ENCODE measurements around the gene MBD3L2.
"Not testable (repeated sequence)": the region's sequence is repeated elsewhere in the genome, so short reads cannot be mapped to it uniquely, and the experiment has no call there.

The MBD3L2 gene

DNA sequence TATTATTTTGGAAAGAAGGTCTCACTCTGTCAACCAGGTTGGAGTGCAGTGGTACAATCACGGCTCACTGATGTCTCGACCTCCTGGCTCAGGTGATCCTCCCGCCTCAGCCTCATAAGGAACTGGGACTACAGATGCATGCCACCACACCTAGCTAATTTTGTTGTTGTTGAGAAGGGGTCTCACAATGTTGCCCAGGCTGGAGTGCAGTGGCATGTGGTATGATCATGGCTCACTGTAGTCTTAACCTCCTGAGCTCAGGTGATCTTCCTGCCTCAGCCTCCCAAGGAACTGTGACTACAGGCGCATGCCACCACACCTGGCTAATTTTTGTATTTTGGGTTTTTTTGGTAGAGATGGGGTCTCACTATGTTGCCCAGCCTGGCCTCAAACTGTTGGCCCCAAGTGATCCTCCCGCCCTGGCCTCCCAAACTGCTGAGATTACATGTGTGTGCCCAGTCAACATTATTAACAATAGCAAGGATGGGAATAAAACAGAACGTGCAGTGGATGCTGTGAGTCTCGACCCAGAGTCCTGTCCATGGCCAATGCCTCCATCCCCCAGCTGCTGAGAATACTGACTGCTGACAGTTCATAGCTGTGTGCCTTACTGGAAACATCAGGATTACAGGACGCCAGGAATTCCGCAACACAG lies 14.8 kb downstream of the MBD3L2 start:
- no peak overlapping the region for H3K27ac ChIP-seq (ENCODE audit: low read depth, low read length)
- no peak overlapping the region for H3K9ac ChIP-seq (ENCODE audit: low read length)
- no peaks in the 10 kb centered on the region for H3K4me1 ChIP-seq (ENCODE audit: insufficient read depth, low read length)
- no peaks in the 10 kb centered on the region for H3K9me3 ChIP-seq (ENCODE audit: low read length)
- no peaks in the 10 kb centered on the region for H3K27me3 ChIP-seq (ENCODE audit: control insufficient read depth in 1 of 2, insufficient read depth in 2 of 2, low read length in 2 of 2)
- H3K4me3 ChIP-seq (ENCODE audit: low read depth in 1 of 2, low read length in 2 of 2) = no peak overlapping the region
- H3K36me3 ChIP-seq (ENCODE audit: insufficient read depth, low read length) = no peaks in the 10 kb centered on the region

DNA sequence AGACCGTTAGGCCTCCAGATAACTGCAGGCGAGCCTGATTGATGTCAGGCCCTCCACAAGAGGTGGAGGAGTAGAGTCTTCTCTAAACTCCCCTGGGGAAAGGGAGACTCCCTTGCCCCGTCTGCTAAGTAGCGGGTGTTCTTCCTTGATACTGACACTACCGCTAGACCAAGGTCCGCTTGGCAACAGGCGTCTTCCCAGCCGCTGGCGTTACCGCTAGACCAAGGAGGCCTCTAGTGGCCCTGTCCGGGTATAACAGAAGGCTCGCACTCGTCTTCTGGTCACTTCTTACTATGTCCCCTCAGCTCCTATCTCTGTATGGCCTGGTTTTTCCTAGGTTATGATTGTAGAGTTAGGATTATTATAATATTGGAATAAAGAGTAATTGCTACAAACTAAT lies 18.0 kb downstream of the MBD3L2 start:
- not testable (repeated sequence) for H3K4me3 ChIP-seq (ENCODE audit: low read depth in 1 of 2, low read length in 2 of 2); H3K27me3 ChIP-seq (ENCODE audit: control insufficient read depth in 1 of 2, insufficient read depth in 2 of 2, low read length in 2 of 2); H3K27ac ChIP-seq (ENCODE audit: low read depth, low read length); H3K36me3 ChIP-seq (ENCODE audit: insufficient read depth, low read length); H3K9ac ChIP-seq (ENCODE audit: low read length); H3K9me3 ChIP-seq (ENCODE audit: low read length)
- peaks cover 10% of the 10 kb centered on the region for H3K4me1 ChIP-seq (ENCODE audit: insufficient read depth, low read length)

DNA sequence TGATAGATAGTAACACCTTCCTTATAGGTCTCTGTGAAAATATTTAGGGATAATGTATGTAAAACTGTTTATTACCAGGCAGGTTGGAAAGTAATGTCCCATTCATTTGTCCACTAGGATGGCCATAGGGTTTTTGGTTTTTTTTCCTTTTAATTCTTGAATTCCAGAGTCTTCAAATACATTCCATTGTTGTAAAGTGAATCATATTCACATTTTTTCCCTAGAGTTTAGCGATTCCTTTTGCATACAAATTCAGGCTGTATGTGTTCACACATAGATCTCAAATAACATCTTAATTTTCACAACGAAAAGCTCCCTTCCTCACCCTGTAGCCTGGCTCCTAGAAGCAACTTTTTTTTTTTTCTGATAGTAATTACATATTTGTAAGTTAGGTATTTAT lies 18.6 kb downstream of the MBD3L2 start:
- H3K9me3 ChIP-seq (ENCODE audit: low read length) = no peaks in the 10 kb centered on the region
- H3K9ac ChIP-seq (ENCODE audit: low read length) = no peak overlapping the region
- no peaks in the 10 kb centered on the region for H3K27me3 ChIP-seq (ENCODE audit: control insufficient read depth in 1 of 2, insufficient read depth in 2 of 2, low read length in 2 of 2)
- H3K4me3 ChIP-seq (ENCODE audit: low read depth in 1 of 2, low read length in 2 of 2) = no peak overlapping the region
- H3K4me1 ChIP-seq (ENCODE audit: insufficient read depth, low read length) = peaks cover 10% of the 10 kb centered on the region
- no peak overlapping the region for H3K27ac ChIP-seq (ENCODE audit: low read depth, low read length)
- H3K36me3 ChIP-seq (ENCODE audit: insufficient read depth, low read length) = peaks cover 10% of the 10 kb centered on the region

DNA sequence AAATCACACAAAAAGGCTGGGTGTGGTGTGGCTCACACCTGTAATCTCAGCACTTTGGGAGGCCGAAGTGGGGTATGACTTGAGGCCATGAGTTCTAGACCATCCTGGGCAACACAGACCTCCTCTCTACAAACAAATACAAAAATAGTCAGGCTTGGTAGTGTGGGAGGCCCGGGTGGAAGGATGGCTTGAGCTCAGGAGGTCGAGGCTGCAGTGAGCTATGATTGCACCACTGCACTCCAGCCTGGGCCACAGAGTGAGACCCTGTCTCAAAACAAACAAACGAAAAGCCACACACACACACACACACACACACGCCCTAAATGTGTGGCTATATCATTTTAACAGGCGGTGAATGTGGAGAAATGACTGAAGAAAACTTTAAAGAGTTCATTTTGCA lies 19.5 kb downstream of the MBD3L2 start:
- Histone ChIP-seq H3K4me3 (ENCODE audit: low read depth in 1 of 2, low read length in 2 of 2) (no peak overlapping the region), H3K27ac (ENCODE audit: low read depth, low read length) (no peak overlapping the region), H3K4me1 (ENCODE audit: insufficient read depth, low read length) (peaks cover 10% of the 10 kb centered on the region), H3K27me3 (ENCODE audit: control insufficient read depth in 1 of 2, insufficient read depth in 2 of 2, low read length in 2 of 2) (no peaks in the 10 kb centered on the region), H3K9ac (ENCODE audit: low read length) (no peak overlapping the region), H3K36me3 (ENCODE audit: insufficient read depth, low read length) (peaks cover 17% of the 10 kb centered on the region), H3K9me3 (ENCODE audit: low read length) (no peaks in the 10 kb centered on the region)

DNA sequence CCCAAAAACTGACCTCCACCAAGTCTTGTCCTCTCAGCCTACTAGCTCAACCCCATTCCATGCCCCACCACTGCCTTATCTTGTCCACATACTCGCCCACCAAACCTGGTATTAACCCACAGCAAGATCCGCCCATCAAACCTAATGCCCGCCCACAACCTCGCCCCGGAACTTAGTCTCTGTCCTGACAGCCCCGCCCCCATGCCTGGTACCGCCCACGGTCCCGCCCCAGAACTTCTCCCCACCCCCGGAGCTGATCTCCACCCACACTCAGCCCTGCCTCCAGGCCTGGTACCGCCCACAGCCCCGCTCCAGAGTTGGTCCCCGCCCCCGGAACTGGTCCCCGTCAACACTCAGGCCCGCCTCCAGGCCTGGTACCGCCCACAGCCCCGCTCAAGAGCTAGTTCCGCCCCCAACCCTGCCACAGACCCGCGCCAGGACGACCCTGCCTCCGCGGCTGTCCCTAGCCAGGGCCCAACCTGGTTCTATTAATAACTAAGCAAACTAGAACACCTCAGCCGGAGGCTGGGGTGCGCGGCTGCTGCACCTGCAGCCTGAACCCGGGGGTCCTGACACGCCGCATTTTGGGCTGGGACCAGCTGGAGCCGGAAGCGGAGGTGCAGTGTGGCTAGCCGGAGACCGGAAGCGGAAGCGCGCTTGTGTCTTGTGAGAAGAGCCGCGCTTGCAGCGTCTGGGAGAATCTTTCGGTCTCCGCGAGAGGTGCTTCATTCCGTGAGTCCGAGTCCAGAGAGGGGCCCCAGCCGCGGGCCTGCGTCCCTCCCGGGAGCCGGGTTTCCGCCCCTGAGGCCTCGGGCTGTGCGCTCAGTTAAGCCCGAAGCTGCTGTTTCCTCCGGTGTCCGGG lies 20.2 kb downstream of the MBD3L2 start, which contains the start of gene ZNF557:
Gene ZNF557, plus strand, starts transcription at position 662 of the 862 bp plus-strand sequence. CDS start 5,372 bp downstream, outside the sequence.
- peaks cover 10% of the 10 kb centered on the region for H3K4me1 ChIP-seq (ENCODE audit: insufficient read depth, low read length)
- H3K9ac ChIP-seq (ENCODE audit: low read length) = peak within 1 kb of the TSS; percentile 81
- peaks cover 24% of the 10 kb centered on the region for H3K36me3 ChIP-seq (ENCODE audit: insufficient read depth, low read length)
- peak within 1 kb of the TSS; percentile 98 for H3K4me3 ChIP-seq (ENCODE audit: low read depth in 1 of 2, low read length in 2 of 2)
- no peaks in the 10 kb centered on the region for H3K27me3 ChIP-seq (ENCODE audit: control insufficient read depth in 1 of 2, insufficient read depth in 2 of 2, low read length in 2 of 2)
- H3K27ac ChIP-seq (ENCODE audit: low read depth, low read length) = peak within 1 kb of the TSS; percentile 93
- H3K9me3 ChIP-seq (ENCODE audit: low read length) = no peaks in the 10 kb centered on the region

DNA sequence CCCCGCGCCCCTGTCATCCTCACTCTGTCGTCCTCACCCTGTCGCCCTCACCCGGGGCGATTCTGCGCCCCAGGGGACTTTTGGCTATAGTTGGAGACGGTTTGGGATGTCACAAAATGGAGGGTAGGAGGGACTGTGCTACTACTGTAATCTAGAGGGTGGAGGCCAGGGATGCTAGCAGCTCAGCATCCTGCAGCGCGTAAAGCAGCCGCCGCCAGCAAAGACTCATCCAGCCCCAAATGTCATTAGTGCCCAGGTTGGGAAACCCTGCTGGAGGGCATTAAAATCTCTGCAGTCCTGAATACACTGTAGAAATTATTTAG lies 20.7 kb downstream of the MBD3L2 start:
- peak overlapping the region; percentile 81 for H3K9ac ChIP-seq (ENCODE audit: low read length)
- H3K36me3 ChIP-seq (ENCODE audit: insufficient read depth, low read length) = peaks cover 30% of the 10 kb centered on the region
- peak overlapping the region; percentile 93 for H3K27ac ChIP-seq (ENCODE audit: low read depth, low read length)
- H3K27me3 ChIP-seq (ENCODE audit: control insufficient read depth in 1 of 2, insufficient read depth in 2 of 2, low read length in 2 of 2) = no peaks in the 10 kb centered on the region
- peaks cover 10% of the 10 kb centered on the region for H3K4me1 ChIP-seq (ENCODE audit: insufficient read depth, low read length)
- H3K4me3 ChIP-seq (ENCODE audit: low read depth in 1 of 2, low read length in 2 of 2) = peak overlapping the region; percentile 98
- H3K9me3 ChIP-seq (ENCODE audit: low read length) = no peaks in the 10 kb centered on the region

DNA sequence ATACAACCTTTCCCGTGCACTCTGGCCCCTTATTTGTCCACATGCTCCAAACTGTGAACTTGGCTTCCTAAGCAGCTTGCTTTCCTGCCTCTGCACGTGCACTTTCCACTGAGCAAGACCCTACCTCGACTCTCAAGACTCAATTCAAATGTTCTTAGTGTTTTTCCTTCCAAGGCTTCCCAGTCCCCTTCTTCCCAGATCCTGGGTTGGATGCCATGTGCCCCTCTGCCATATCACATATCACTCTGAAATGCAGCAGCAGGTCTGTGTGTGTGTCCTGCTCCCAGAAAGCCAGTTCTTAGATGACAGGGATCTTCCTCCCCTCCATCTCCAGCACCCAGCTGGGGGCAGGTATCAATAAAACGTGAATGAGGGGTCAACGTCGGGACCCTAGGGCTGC lies 23.4 kb downstream of the MBD3L2 start:
- Histone ChIP-seq H3K27me3 (ENCODE audit: control insufficient read depth in 1 of 2, insufficient read depth in 2 of 2, low read length in 2 of 2) (no peaks in the 10 kb centered on the region), H3K9me3 (ENCODE audit: low read length) (peaks cover 19% of the 10 kb centered on the region), H3K27ac (ENCODE audit: low read depth, low read length) (no peak overlapping the region), H3K4me3 (ENCODE audit: low read depth in 1 of 2, low read length in 2 of 2) (no peak overlapping the region), H3K36me3 (ENCODE audit: insufficient read depth, low read length) (peaks cover 57% of the 10 kb centered on the region), H3K9ac (ENCODE audit: low read length) (no peak overlapping the region), H3K4me1 (ENCODE audit: insufficient read depth, low read length) (peaks cover 10% of the 10 kb centered on the region)

DNA sequence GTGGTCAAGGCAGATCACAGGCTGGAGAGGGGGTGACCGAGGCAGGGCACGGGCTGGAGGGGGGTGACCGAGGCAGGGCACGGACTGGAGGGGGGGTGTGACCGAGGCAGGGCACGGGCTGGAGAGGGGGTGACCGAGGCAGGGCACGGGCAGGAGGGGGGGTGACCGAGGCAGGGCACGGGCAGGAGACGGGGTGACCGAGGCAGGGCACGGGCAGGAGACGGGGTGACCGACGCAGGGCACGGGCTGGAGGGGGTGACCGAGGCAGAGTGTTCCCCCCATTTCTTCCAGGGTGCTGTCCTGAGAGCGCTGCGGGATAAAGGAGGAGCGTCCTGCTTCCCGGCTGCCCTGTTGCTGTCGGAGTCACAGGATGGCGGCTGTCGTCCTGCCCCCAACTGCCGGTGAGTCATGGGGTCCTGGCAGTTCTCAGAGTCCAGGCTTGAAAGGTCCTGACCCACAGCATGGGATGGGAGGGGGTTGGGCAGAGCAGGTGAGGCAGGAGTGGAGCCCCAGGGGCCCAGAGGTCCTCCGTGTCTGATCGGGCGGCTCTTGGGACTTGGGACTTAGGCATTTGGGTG lies 25.7 kb downstream of the MBD3L2 start:
- no peak overlapping the region for H3K9ac ChIP-seq (ENCODE audit: low read length)
- no peak overlapping the region for H3K27ac ChIP-seq (ENCODE audit: low read depth, low read length)
- peaks cover 75% of the 10 kb centered on the region for H3K36me3 ChIP-seq (ENCODE audit: insufficient read depth, low read length)
- no peak overlapping the region for H3K4me3 ChIP-seq (ENCODE audit: low read depth in 1 of 2, low read length in 2 of 2)
- H3K4me1 ChIP-seq (ENCODE audit: insufficient read depth, low read length) = peaks cover 10% of the 10 kb centered on the region
- H3K9me3 ChIP-seq (ENCODE audit: low read length) = peaks cover 37% of the 10 kb centered on the region
- no peaks in the 10 kb centered on the region for H3K27me3 ChIP-seq (ENCODE audit: control insufficient read depth in 1 of 2, insufficient read depth in 2 of 2, low read length in 2 of 2)

DNA sequence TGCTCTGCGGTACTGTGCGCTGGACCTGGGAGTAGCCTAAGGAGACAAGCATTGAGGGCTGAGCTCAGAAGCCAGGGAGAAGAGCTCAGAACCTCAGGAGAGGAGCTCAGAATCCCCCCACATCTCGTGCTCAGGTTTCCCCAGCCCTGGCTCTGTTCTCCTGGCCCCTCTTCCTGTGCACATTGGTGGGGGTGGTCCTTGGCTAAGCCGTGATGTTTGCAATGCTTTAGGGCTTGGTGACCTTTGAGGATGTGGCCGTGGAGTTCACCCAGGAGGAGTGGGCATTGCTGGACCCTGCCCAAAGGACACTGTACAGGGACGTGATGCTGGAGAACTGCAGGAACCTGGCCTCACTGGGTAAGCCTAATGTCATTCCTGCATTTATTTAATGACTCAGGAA lies 27.0 kb downstream of the MBD3L2 start:
- Histone ChIP-seq H3K36me3 (ENCODE audit: insufficient read depth, low read length) (peaks cover 87% of the 10 kb centered on the region), H3K4me3 (ENCODE audit: low read depth in 1 of 2, low read length in 2 of 2) (no peak overlapping the region), H3K9ac (ENCODE audit: low read length) (no peak overlapping the region)

DNA sequence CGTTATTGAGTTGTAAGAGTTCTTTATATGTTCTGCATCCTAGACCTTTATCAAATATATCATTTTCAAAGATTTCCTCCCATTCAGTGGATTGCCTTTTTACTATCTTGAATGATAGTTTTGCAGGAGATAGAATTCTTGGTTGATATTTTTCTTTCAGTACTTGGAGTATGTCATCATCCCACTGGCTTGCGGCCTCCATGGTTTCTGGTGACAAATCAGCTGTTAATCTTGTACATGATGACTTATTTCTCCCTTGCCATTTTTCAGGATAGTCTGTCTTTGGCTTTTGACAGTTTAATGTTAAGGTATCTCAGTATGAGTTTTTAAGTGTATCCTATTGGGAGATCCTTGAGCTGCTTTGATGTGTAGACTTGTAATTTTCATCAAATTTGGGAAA lies 28.9 kb downstream of the MBD3L2 start:
- H3K9me3 ChIP-seq (ENCODE audit: low read length) = peaks cover 69% of the 10 kb centered on the region
- no peaks in the 10 kb centered on the region for H3K4me1 ChIP-seq (ENCODE audit: insufficient read depth, low read length)
- no peak overlapping the region for H3K9ac ChIP-seq (ENCODE audit: low read length)
- peaks cover 95% of the 10 kb centered on the region for H3K36me3 ChIP-seq (ENCODE audit: insufficient read depth, low read length)
- H3K27ac ChIP-seq (ENCODE audit: low read depth, low read length) = no peak overlapping the region
- H3K4me3 ChIP-seq (ENCODE audit: low read depth in 1 of 2, low read length in 2 of 2) = no peak overlapping the region
- H3K27me3 ChIP-seq (ENCODE audit: control insufficient read depth in 1 of 2, insufficient read depth in 2 of 2, low read length in 2 of 2) = no peaks in the 10 kb centered on the region

More for the DNA sequence above, 27.0 kb downstream of the MBD3L2 start:
- no peaks in the 10 kb centered on the region for H3K27me3 ChIP-seq (ENCODE audit: control insufficient read depth in 1 of 2, insufficient read depth in 2 of 2, low read length in 2 of 2)
- peaks cover 50% of the 10 kb centered on the region for H3K9me3 ChIP-seq (ENCODE audit: low read length)
- H3K4me1 ChIP-seq (ENCODE audit: insufficient read depth, low read length) = no peaks in the 10 kb centered on the region
- H3K27ac ChIP-seq (ENCODE audit: low read depth, low read length) = no peak overlapping the region

DNA sequence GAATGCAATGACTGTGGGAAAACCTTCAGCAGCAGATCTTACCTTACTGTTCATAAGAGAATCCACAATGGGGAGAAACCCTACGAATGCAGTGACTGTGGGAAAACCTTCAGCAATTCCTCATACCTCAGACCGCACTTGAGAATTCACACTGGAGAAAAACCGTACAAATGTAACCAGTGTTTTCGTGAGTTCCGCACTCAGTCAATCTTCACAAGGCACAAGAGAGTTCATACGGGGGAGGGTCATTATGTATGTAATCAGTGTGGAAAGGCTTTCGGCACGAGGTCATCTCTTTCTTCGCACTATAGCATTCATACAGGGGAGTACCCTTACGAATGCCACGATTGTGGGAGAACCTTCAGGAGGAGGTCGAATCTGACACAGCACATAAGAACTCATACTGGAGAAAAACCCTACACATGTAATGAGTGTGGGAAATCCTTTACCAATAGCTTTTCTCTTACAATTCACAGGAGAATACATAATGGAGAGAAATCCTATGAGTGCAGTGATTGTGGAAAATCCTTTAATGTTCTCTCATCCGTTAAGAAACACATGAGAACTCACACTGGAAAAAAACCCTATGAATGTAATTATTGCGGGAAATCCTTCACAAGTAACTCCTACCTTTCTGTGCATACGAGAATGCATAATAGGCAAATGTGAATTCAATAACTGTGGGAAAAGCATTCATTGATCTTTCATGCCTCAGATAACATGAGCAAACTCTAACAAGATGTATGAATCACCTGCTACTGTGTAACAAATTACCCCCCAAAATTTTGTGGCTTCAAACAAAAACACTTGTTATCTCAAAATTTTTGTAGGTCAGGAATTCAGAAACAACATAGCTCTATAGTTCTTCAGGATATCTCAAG lies 34.2 kb downstream of the MBD3L2 start:
- peaks cover 81% of the 10 kb centered on the region for H3K9me3 ChIP-seq (ENCODE audit: low read length)
- H3K27me3 ChIP-seq (ENCODE audit: control insufficient read depth in 1 of 2, insufficient read depth in 2 of 2, low read length in 2 of 2) = no peaks in the 10 kb centered on the region
- H3K27ac ChIP-seq (ENCODE audit: low read depth, low read length) = no peak overlapping the region
- H3K4me1 ChIP-seq (ENCODE audit: insufficient read depth, low read length) = no peaks in the 10 kb centered on the region
- no peak overlapping the region for H3K9ac ChIP-seq (ENCODE audit: low read length)
- H3K4me3 ChIP-seq (ENCODE audit: low read depth in 1 of 2, low read length in 2 of 2) = peak overlapping the region in 1 of 2 donors; percentile 12
- H3K36me3 ChIP-seq (ENCODE audit: insufficient read depth, low read length) = peaks cover 58% of the 10 kb centered on the region
